Prostate gland (tissue), 2 donors: Measurements from ENCODE around the gene FFAR1. TPM values are rescaled to one million over a fixed set of nuclear protein-coding genes. Genes with fewer than 3 reads are reported as not detected.

Source experiments
- DNase-seq: peaks from one replicate; pipeline ENCODE4 v3.0.0-alpha.2; 2019; ENCODE audit warnings: low spot score
- H3K27ac ChIP-seq, 2 donors: fragments of 200-600 bp; sonication (generic); 2 replicates each; pipeline ENCODE4 v1.5.1; 2017 to 2019
- H3K27me3 ChIP-seq: fragments of 200-600 bp; sonication (generic); replicated peaks from 2 replicates; pipeline ENCODE4 v1.5.1; 2019; ENCODE audit not compliant: insufficient read depth
- H3K36me3 ChIP-seq, 2 donors: fragments of 200-600 bp; sonication (generic); 1 replicate in 1 of 2; 2 replicates in 1 of 2; pipeline versions ENCODE4 v1.5.1 to v1.8.1; 2017 to 2019
- H3K4me1 ChIP-seq: fragments of 200-600 bp; sonication (generic); replicated peaks from 2 replicates; pipeline ENCODE4 v1.5.1; 2019
- H3K4me3 ChIP-seq, 2 donors: fragments of 200-600 bp; sonication (generic); 2 replicates each; pipeline ENCODE4 v1.5.1; 2017 to 2019
- H3K9me3 ChIP-seq: fragments of 200-600 bp; sonication (generic); 2 replicates; pipeline ENCODE4 v1.5.1; 2017
- CTCF ChIP-seq, 4 experiments: fragments of 200-600 bp in 2 of 4; fragments of 450-650 bp in 2 of 4; sonication (generic) in 2 of 4; IDR thresholded peaks; 1 replicate in 3 of 4; 2 replicates in 1 of 4; pipeline ENCODE4 v1.5.1; 2016 to 2019; ENCODE audit warnings: antibody characterized with exemption in 4 of 4, mild to moderate bottlenecking in 2 of 4, moderate library complexity in 2 of 4
- POLR2A ChIP-seq: fragments of 450-650 bp; IDR thresholded peaks from one replicate; pipeline ENCODE4 v1.6.1; 2016; ENCODE audit warnings: antibody characterized with exemption, mild to moderate bottlenecking
- POLR2AphosphoS5 ChIP-seq: sonication (generic); formaldehyde crosslinking; IDR thresholded peaks from one replicate; pipeline ENCODE4 v1.6.1; 2017; ENCODE audit warnings: antibody characterized with exemption
- WGBS: methylation state at CpG from one replicate; pipeline ENCODE4 v1.1.5; 2018; 5-methylcytosine and 5-hydroxymethylcytosine counted together
- intact Hi-C: fragments of 100-400 bp; cut with DNase I; formaldehyde crosslinking; loops from one replicate; pipeline ENCODE4 v1.14.2; 2022
- total RNA-seq, 2 donors: library from RNA; depleted of rRNA; stranded (reverse); fragments of >200 nt; gene quantifications; one replicate each; pipeline ENCODE4 v1.1.0, GENCODE V29; 2016

The FFAR1 gene
- total RNA-seq, 2 donors from 2014 or later: 0.28 TPM; not detected in 1

- intact Hi-C loops: no loop called here
- no peak for DNase-seq
- no peak overlapping the region for H3K27ac ChIP-seq
- H3K4me1 ChIP-seq: no peaks in the 10 kb centered on the region
- peaks cover 3% of the 10 kb centered on the region for H3K27me3 ChIP-seq
- no peaks in the 10 kb centered on the region for H3K36me3 ChIP-seq
- 68% methylated on average over 11 of the region's 11 CpGs for WGBS
- no peak overlapping the region for H3K4me3 ChIP-seq
- H3K9me3 ChIP-seq: no peaks in the 10 kb centered on the region
- TF ChIP-seq POLR2A (no peak), POLR2AphosphoS5 (no peak)
These were observed 2.0 kb upstream of the FFAR1 start for GRCh38 chr19:35345671-35346111.

- Histone ChIP-seq H3K27ac (no peak overlapping the region), H3K27me3 (peaks cover 3% of the 10 kb centered on the region), H3K4me1 (no peaks in the 10 kb centered on the region), H3K4me3 (no peak overlapping the region), H3K36me3 (no peaks in the 10 kb centered on the region), H3K9me3 (no peaks in the 10 kb centered on the region)
- intact Hi-C loops: no loop called here
- TF ChIP-seq POLR2A: no peak
- TF ChIP-seq POLR2AphosphoS5: no peak
- TF ChIP-seq CTCF (IDR thresholded peaks at IDR 0.05): no peak
- WGBS: 46% methylated on average over 28 of the region's 28 CpGs
- no peak for DNase-seq
These were observed 1.3 kb upstream of the FFAR1 start for GRCh38 chr19:35346193-35347052.

GRCh38 chr19:35347930-35348298 lies 212 bp downstream of the FFAR1 start:
- intact Hi-C loops: no loop called here
- Histone ChIP-seq H3K27ac (no peak overlapping the region), H3K4me3 (no peak overlapping the region), H3K27me3 (peaks cover 3% of the 10 kb centered on the region), H3K4me1 (no peaks in the 10 kb centered on the region), H3K9me3 (no peaks in the 10 kb centered on the region), H3K36me3 (no peaks in the 10 kb centered on the region)
- DNase-seq: no peak
- TF ChIP-seq POLR2A: no peak
- no peak for TF ChIP-seq POLR2AphosphoS5
- TF ChIP-seq CTCF (IDR thresholded peaks at IDR 0.05): no peak
- WGBS: 75% methylated on average over 7 of the region's 7 CpGs

GRCh38 chr19:35348911-35349611 lies 1.4 kb downstream of the FFAR1 start:
- Histone ChIP-seq H3K4me3 (no peak overlapping the region), H3K36me3 (no peaks in the 10 kb centered on the region), H3K27me3 (peaks cover 3% of the 10 kb centered on the region), H3K4me1 (no peaks in the 10 kb centered on the region), H3K27ac (no peak overlapping the region), H3K9me3 (no peaks in the 10 kb centered on the region)
- no peak for DNase-seq
- 82% methylated on average over 18 of the region's 18 CpGs for WGBS
- no peak for TF ChIP-seq CTCF (IDR thresholded peaks at IDR 0.05)
- TF ChIP-seq POLR2A: no peak
- TF ChIP-seq POLR2AphosphoS5: no peak
- intact Hi-C loops: no loop called here

- no peak for DNase-seq
- WGBS: 73% methylated on average over 17 of the region's 17 CpGs
- no peak overlapping the region for H3K27ac ChIP-seq
- no peak overlapping the region for H3K4me3 ChIP-seq
- no peaks in the 10 kb centered on the region for H3K4me1 ChIP-seq
- TF ChIP-seq CTCF (IDR thresholded peaks at IDR 0.05): no peak
- TF ChIP-seq POLR2A: no peak
- no peak for TF ChIP-seq POLR2AphosphoS5
- no peaks in the 10 kb centered on the region for H3K9me3 ChIP-seq
- H3K27me3 ChIP-seq: peaks cover 3% of the 10 kb centered on the region
- intact Hi-C loops: loop anchor here (5.0 to 10.0 kb wide), 2 partner anchors 147 to 365 kb away; partner anchors contain the start of gene KMT2B
- H3K36me3 ChIP-seq: no peaks in the 10 kb centered on the region
These were observed 2.2 kb downstream of the FFAR1 start for GRCh38 chr19:35349614-35350521.
